Fibroblast of lung (primary cell): Measurements from ENCODE around the gene NKX6-2.

ENCODE experiments used
- CTCF ChIP-seq, 2 donors: IDR thresholded peaks in 1 of 2; conservative IDR thresholded peaks in 1 of 2; 1 replicate in 1 of 2; 2 replicates in 1 of 2; pipeline ENCODE4 v1.5.1; 2011 to 2012; ENCODE audit warnings: low read length in 2 of 2, control low read depth in 1 of 2, inconsistent platforms in 1 of 2, low read depth in 1 of 2, mild to moderate bottlenecking in 1 of 2
- EZH2 ChIP-seq: IDR thresholded peaks from 2 replicates; pipeline ENCODE4 v1.5.1; 2012; ENCODE audit warnings: low read length, control low read depth, mild to moderate bottlenecking; ENCODE audit errors: missing control alignments

GRCh38 chr10:132743925-132744490 is 41.9 kb downstream of the NKX6-2 start:
- TF ChIP-seq CTCF (conservative IDR thresholded peaks at IDR 0.05 in 1 of 2, IDR thresholded peaks at IDR 0.05 in 1 of 2; ENCODE audit: low read depth in 1 of 2, low read length in 2 of 2) (no peak), EZH2 (no peak)
